HG03565 (cell line): ENCODE measurements around the gene DIP2A.

Source experiments
- ATAC-seq: cut with Tn5 transposase; IDR thresholded peaks from one replicate; pipeline ENCODE4 v1.9.1; 2021; ENCODE audit warnings: mild to moderate bottlenecking, moderate library complexity; ENCODE audit not compliant: unreplicated experiment

Gene DIP2A

GRCh38 chr21:46552865-46553379 lies 94.2 kb downstream of the DIP2A start:
- ATAC-seq: no peak

- ATAC-seq: no peak
Observed at GRCh38 chr21:46553993-46554392, 95.3 kb downstream of the DIP2A start.

GRCh38 chr21:46554431-46555224 lies 95.9 kb downstream of the DIP2A start:
- no peak for ATAC-seq

- ATAC-seq: no peak
Observed at GRCh38 chr21:46555225-46555617, 96.5 kb downstream of the DIP2A start.

- ATAC-seq: no peak
Observed at GRCh38 chr21:46555678-46556077, 97.0 kb downstream of the DIP2A start.

GRCh38 chr21:46556802-46557201 lies 98.1 kb downstream of the DIP2A start:
- ATAC-seq: no peak

- no peak for ATAC-seq
Observed at GRCh38 chr21:46557469-46557868, 98.8 kb downstream of the DIP2A start.

GRCh38 chr21:46557919-46558392 lies 99.3 kb downstream of the DIP2A start:
- no peak for ATAC-seq

GRCh38 chr21:46559291-46559983 lies 100.7 kb downstream of the DIP2A start:
- no peak for ATAC-seq

GRCh38 chr21:46560568-46561444 lies 102.1 kb downstream of the DIP2A start:
- ATAC-seq: no peak

GRCh38 chr21:46561445-46562090 lies 102.9 kb downstream of the DIP2A start:
- no peak for ATAC-seq

- no peak for ATAC-seq
Observed at GRCh38 chr21:46562472-46562871, 103.8 kb downstream of the DIP2A start.

GRCh38 chr21:46562964-46563607 lies 104.4 kb downstream of the DIP2A start:
- ATAC-seq: no peak

- ATAC-seq: no peak
Observed at GRCh38 chr21:46564391-46564790, 105.7 kb downstream of the DIP2A start.

- ATAC-seq: no peak
Observed at GRCh38 chr21:46567348-46567747, 108.7 kb downstream of the DIP2A start.

- ATAC-seq: no peak
Observed at GRCh38 chr21:46568562-46568961, 109.9 kb downstream of the DIP2A start.

GRCh38 chr21:46569081-46569480 lies 110.4 kb downstream of the DIP2A start:
- no peak for ATAC-seq

- ATAC-seq: no peak
Observed at GRCh38 chr21:46570119-46570518, 111.4 kb downstream of the DIP2A start.

- no peak for ATAC-seq
Observed at GRCh38 chr21:46570631-46571030, 111.9 kb downstream of the DIP2A start.

- ATAC-seq: no peak
Observed at GRCh38 chr21:46572850-46573249, 114.2 kb downstream of the DIP2A start.
